GM06990 (cell line): ENCODE results near the gene MAFG.

Source experiments
- DNase-seq: peaks from one replicate; pipeline ENCODE4 v3.0.0-alpha.2; 2011; ENCODE audit not compliant: insufficient read length; ENCODE audit errors: extremely low read depth
- H3K27me3 ChIP-seq: replicated peaks from 2 replicates; pipeline ENCODE4 v1.6.0; 2011; ENCODE audit warnings: low read length; ENCODE audit not compliant: control insufficient read depth, insufficient read depth
- H3K36me3 ChIP-seq: 2 replicates; pipeline ENCODE4 v1.5.1; 2011; ENCODE audit warnings: low read length; ENCODE audit not compliant: control insufficient read depth, insufficient read depth
- H3K4me3 ChIP-seq: replicated peaks from 2 replicates; pipeline ENCODE4 v1.5.1; 2011; ENCODE audit warnings: low read depth, mild to moderate bottlenecking, control low read depth, low read length
- TF ChIP-seq, protein P1 (sequence below): IDR thresholded peaks from 2 replicates; pipeline ENCODE4 v1.5.1; 2011; ENCODE audit warnings: low read length, control low read depth, mild to moderate bottlenecking, inconsistent platforms; ENCODE audit not compliant: insufficient read depth, poor library complexity, severe bottlenecking

MAFG gene

DNA sequence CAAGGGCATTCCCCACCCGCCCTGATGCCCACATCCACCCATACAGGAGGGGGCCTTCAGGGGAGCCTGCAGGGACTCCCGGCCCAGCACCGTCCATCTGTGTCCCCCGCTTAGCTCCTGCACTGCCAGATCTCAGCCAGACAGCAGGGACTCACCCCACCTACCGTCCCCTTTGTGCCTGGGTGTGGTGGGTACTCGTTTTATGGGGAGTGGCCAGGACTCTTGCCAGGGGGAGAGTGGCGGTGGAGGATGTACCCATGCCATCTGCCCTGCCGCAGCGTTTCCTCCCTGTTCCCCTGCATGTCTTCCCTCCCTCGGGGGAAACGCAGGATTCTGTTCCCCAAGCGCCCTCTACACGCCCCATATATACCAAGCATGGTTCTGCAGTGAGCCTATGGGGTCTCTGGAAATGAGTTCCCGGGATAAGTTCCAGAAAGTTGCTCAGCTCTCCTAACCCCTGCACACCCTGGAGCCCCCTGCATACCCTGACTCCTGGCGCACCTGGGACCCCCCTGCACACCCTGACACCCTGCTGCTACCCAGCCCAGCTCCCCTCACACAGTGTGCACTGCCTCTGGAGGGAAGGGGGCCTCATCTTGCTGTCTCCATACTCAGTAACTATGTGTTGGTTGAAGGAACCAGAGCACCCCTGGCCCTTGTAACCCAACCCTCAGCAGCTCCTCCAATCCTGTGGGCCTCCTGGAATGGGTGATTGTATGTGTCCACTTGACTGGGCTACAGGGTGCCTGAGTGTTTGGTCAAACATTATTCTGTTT lies 4.2 kb upstream of the MAFG start:
- no peak for DNase-seq
- Histone ChIP-seq H3K4me3 (no peak overlapping the region), H3K27me3 (no peaks in the 10 kb centered on the region), H3K36me3 (peaks cover 8% of the 10 kb centered on the region)
- TF ChIP-seq, protein P1, sequence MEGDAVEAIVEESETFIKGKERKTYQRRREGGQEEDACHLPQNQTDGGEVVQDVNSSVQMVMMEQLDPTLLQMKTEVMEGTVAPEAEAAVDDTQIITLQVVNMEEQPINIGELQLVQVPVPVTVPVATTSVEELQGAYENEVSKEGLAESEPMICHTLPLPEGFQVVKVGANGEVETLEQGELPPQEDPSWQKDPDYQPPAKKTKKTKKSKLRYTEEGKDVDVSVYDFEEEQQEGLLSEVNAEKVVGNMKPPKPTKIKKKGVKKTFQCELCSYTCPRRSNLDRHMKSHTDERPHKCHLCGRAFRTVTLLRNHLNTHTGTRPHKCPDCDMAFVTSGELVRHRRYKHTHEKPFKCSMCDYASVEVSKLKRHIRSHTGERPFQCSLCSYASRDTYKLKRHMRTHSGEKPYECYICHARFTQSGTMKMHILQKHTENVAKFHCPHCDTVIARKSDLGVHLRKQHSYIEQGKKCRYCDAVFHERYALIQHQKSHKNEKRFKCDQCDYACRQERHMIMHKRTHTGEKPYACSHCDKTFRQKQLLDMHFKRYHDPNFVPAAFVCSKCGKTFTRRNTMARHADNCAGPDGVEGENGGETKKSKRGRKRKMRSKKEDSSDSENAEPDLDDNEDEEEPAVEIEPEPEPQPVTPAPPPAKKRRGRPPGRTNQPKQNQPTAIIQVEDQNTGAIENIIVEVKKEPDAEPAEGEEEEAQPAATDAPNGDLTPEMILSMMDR, result no peak

- no peak for DNase-seq
- peaks cover 8% of the 10 kb centered on the region for H3K36me3 ChIP-seq
- TF ChIP-seq, protein P1, result no peak
- no peak overlapping the region for H3K4me3 ChIP-seq
- H3K27me3 ChIP-seq, result no peaks in the 10 kb centered on the region
Measured at GRCh38 chr17:81931189-81931556, 3.6 kb upstream of the MAFG start.

- Histone ChIP-seq H3K27me3 (no peaks in the 10 kb centered on the region), H3K36me3 (peaks cover 8% of the 10 kb centered on the region), H3K4me3 (no peak overlapping the region)
- no peak for DNase-seq
- TF ChIP-seq, protein P1, result no peak
Measured at GRCh38 chr17:81930142-81931125, 2.9 kb upstream of the MAFG start.

DNA sequence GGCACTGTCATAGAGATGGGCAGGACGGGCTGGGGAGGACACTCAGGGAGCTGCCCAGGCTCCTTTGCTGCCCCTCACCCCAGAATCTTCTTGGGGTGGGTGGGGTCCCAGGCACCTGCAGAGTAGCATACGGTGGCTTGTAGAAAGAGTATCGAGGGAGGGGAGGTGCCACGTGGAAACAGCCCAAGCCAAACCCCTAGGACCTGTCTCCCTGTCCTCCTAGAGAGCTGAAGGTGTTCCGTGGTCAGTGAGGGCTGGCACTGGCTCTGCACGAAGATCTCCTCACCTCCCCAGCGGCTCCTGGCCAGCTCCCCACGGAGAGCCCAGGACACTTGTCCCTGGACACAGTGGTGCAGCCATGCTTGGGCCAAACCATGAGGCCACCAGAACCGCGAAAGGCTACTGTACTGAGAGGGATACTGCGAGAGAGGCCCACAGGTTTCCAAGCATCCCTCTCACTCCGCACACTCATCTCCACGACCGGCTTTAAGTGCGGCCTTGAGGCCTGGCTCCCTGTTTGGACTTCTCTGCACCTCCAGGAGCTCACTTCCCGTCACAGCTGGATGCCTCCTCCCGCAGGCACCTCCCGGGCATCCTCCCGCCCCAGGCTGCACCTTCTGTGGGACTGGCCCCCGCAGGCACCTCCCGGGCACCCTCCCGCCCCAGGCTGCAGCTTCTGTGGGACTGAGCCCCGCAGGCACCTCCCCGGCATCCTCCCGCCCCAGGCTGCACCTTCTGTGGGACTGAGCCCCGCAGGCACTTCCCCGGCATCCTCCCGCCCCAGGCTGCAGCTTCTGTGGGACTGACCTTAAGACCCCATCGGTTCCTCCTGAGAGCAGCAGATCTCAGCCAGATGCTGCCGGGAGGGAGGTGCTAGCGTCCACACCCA lies 2.0 kb upstream of the MAFG start:
- Histone ChIP-seq H3K27me3 (no peaks in the 10 kb centered on the region), H3K36me3 (peaks cover 5% of the 10 kb centered on the region), H3K4me3 (no peak overlapping the region)
- TF ChIP-seq, protein P1, result no peak
- no peak for DNase-seq

DNA sequence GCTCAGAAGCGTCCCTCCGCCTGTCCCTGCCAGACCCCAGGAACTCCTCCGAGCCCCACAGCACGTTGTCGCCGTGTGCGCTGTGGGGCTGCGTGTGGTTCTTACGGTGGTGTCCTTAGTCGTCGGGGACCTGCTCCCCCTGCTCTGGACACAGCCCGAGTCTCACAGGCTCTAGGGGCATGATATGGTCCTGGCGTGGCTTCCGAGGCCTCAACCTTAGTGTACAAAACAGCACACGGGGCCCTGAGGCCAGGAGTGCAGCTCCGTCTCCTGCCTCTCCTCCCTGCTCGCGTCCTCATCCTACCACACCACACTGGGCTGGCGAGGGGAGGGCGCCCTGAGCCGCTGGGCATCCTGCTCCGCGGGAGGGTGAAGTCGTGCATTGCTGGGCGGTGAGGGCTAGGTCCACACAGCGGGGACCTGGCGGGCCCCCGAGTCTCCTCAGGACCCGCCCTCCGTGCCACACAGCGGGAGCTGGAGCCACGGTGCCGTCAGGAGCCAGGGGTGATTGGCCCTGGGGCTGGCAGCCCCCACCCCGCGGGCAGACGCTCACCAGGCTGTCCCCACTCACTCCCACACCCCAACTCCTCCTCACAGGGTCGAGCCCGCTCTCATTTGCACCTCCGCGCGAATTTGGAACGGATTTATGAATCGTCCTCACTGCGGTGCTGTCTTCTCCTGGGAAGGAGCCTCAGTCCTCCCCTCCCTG lies 1.2 kb upstream of the MAFG start:
- no peak for DNase-seq
- Histone ChIP-seq H3K4me3 (peak overlapping the region; percentile 64), H3K36me3 (no peaks in the 10 kb centered on the region; the same call in none of the 2 replicates), H3K27me3 (no peaks in the 10 kb centered on the region)
- TF ChIP-seq, protein P1, result no peak
